HG03135 (cell line): ENCODE data around the gene MAFF.
"Not testable (repeated sequence)": the region's sequence is repeated elsewhere in the genome, so short reads cannot be mapped to it uniquely, and the experiment has no call there.

ENCODE experiments used
- ATAC-seq: cut with Tn5 transposase; IDR thresholded peaks from one replicate; pipeline ENCODE4 v1.9.1; 2021; ENCODE audit warnings: mild to moderate bottlenecking, moderate library complexity; ENCODE audit not compliant: unreplicated experiment

Gene MAFF

GRCh38 chr22:38201711-38202436, at the start of gene MAFF:
Gene MAFF (plus strand): TSS chr22:38201994. CDS start chr22:38213854, 11,860 bp downstream.
- ATAC-seq, result peak; percentile 50

- ATAC-seq, result no peak
These were observed 47.8 kb upstream of the MAFF start for GRCh38 chr22:38153821-38154562.

GRCh38 chr22:38154563-38154915, 47.3 kb upstream of the MAFF start:
- ATAC-seq, result not testable (repeated sequence)

- ATAC-seq, result no peak
These were observed 46.1 kb upstream of the MAFF start for GRCh38 chr22:38155703-38156102.

- ATAC-seq, result peak; percentile 48
These were observed 38.6 kb upstream of the MAFF start for GRCh38 chr22:38162881-38163843.

GRCh38 chr22:38163844-38164550, 37.8 kb upstream of the MAFF start:
- no peak for ATAC-seq

GRCh38 chr22:38164551-38164918, 37.3 kb upstream of the MAFF start:
- ATAC-seq, result no peak

GRCh38 chr22:38165922-38166593, 35.7 kb upstream of the MAFF start:
- no peak for ATAC-seq

- ATAC-seq, result no peak
These were observed 33.8 kb upstream of the MAFF start for GRCh38 chr22:38167988-38168407.

- ATAC-seq, result no peak
These were observed 32.7 kb upstream of the MAFF start for GRCh38 chr22:38169116-38169515.

- no peak for ATAC-seq
These were observed 31.3 kb upstream of the MAFF start for GRCh38 chr22:38170469-38170868.

- no peak for ATAC-seq
These were observed 29.6 kb upstream of the MAFF start for GRCh38 chr22:38171927-38172831.

- no peak for ATAC-seq
These were observed 28.8 kb upstream of the MAFF start for GRCh38 chr22:38172832-38173640.

GRCh38 chr22:38173641-38173906, 28.2 kb upstream of the MAFF start:
- ATAC-seq, result no peak

GRCh38 chr22:38174626-38175025, 27.2 kb upstream of the MAFF start:
- no peak for ATAC-seq

GRCh38 chr22:38175206-38176118, 26.3 kb upstream of the MAFF start:
- ATAC-seq, result no peak

- ATAC-seq, result no peak
These were observed 25.5 kb upstream of the MAFF start for GRCh38 chr22:38176170-38176741.
